ENCODE data around the gene PLAU. TPM values are rescaled to one million over a fixed set of nuclear protein-coding genes. Genes with fewer than 3 reads are reported as not detected.
"Not testable (repeated sequence)": the region's sequence is repeated elsewhere in the genome, so short reads cannot be mapped to it uniquely, and the experiment has no call there.

The PLAU gene
- total and polyA plus RNA-seq, 10 of the 15 experiments (the other 5 are each of a cell fraction or from before 2014, with no cell fraction given), result 2.5 to 20.9 (median 11.5) TPM

GRCh38 chr10:73926152-73926764 lies 15.3 kb downstream of the PLAU start (continued):
- no peak for TF ChIP-seq NKRF (conservative IDR thresholded peaks at IDR 0.05)

DNA sequence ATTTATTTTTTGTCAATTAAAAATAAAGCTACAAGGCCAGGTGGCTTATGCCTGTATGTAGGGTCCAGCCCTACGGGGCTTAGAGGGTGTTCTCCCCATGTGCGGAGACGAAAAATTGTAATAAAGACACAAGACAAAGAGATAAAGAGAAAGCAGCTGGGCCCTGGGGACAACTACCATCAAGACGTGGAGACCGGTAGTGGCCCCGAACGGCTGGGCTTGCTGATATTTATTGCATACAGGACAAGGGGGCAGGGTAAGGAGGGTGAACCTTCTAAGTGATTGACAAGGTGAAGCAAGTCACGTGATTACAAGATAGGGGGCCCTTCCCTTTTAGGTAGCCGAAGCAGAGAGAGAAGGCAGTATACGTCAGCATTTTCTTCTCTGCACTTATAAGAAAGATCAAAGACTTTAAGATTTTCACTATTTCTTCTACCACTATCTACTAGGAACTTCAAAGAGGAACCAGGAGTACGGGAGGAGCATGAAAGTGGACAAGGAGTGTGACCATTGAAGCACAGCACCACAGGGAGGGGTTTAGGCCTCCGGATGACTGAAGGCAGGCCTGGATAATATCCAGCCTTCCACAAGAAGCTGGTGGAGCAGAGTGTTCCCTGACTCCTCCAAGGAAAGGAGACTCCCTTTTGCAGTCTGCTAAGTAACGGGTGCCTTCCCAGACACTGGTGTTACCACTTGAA lies 19.8 kb downstream of the PLAU start:
- WGBS (ENCODE audit: insufficient coverage, insufficient replicate concordance, low lambda C conversion rate, missing lambda C conversion rate), result 79% methylated on average over 13 of the region's 13 CpGs
- intact Hi-C loops (cut with micrococcal nuclease; ENCODE audit: unreplicated experiment); BruUV-seq (replicated peaks); H3K9ac ChIP-seq (ENCODE audit: control insufficient read depth, insufficient read depth, low read length); DNase-seq (ENCODE audit: low read depth, low spot score); ATAC-seq; FAIRE-seq; in situ Hi-C loops (cut with MboI); H2AFZ ChIP-seq (ENCODE audit: control insufficient read depth, low read depth, low read length); H3K4me2 ChIP-seq (ENCODE audit: control insufficient read depth, insufficient read depth); H3K4me3 ChIP-seq; H3K79me2 ChIP-seq (ENCODE audit: control insufficient read depth, insufficient read depth, low read length); H4K20me1 ChIP-seq (ENCODE audit: control insufficient read depth, insufficient read depth); H3K27ac ChIP-seq (ENCODE audit: control insufficient read depth, insufficient read depth); H3K36me3 ChIP-seq (ENCODE audit: control insufficient read depth in 2 of 2, insufficient read depth in 2 of 2, low read length in 1 of 2); H3K27me3 ChIP-seq (replicated peaks in 1 of 2; ENCODE audit: control insufficient read depth in 2 of 2, insufficient read depth in 2 of 2, low read length in 1 of 2); H3K9me3 ChIP-seq (replicated peaks; ENCODE audit: control insufficient read depth, insufficient read depth, low read length): not testable (repeated sequence)
- peaks cover 13% of the 10 kb centered on the region for H3K4me1 ChIP-seq (ENCODE audit: control insufficient read depth, insufficient read depth, low read length)
- ChIA-PET CTCF (interaction anchor here (2.6 to 21.2 kb wide), 2 partner anchors 10 to 45 kb away, joined by 23 to 930 read pairs; no protein-coding TSS in a partner anchor), RAD21 (ENCODE audit: unreplicated experiment) (interaction anchor here (2.7 to 19.6 kb wide), 2 partner anchors 20 to 46 kb away, joined by 21 to 616 read pairs; partner anchors contain the start of genes CAMK2G and PLAU), POLR2A (interaction anchor here (1.0 to 2.3 kb wide), 4 partner anchors 11 to 52 kb away, joined by 3 to 11 read pairs (median 4); partner anchors contain the start of gene PLAU), SMC1A (ENCODE audit: uncharacterized antibody, unreplicated experiment) (interaction anchor here (1.2 to 34.4 kb wide), 7 partner anchors 10 to 41 kb away, joined by 3 to 1048 read pairs (median 5); no protein-coding TSS in a partner anchor)

Data from GM12878 (cell line).